GM23338 (cell line): ENCODE measurements around the gene CD48. TPM values are rescaled to one million over a fixed set of nuclear protein-coding genes. Genes with fewer than 3 reads are reported as not detected.
A peak's percentile ranks its signal among the peaks of the same experiment; 100 is the strongest.

ENCODE experiments used
- ATAC-seq: fragments of 200-7000 bp; cut with Tn5 transposase; 3 replicates; pipeline ENCODE4 v1.9.1; 2020
- DNase-seq: peaks from one replicate; pipeline ENCODE4 v3.0.0-alpha.2; 2015; ENCODE audit warnings: low spot score
- H2AFZ ChIP-seq: fragments of 200-600 bp; sonication (generic); 2 replicates; pipeline ENCODE4 v1.8.0; 2016; ENCODE audit warnings: antibody characterized with exemption, mild to moderate bottlenecking, moderate library complexity
- H3F3A ChIP-seq: fragments of 200-600 bp; sonication (generic); replicated peaks from 2 replicates; pipeline ENCODE4 v1.8.0; 2017; ENCODE audit warnings: antibody characterized with exemption, mixed run types, low read depth
- H3K27ac ChIP-seq: fragments of 200-600 bp; sonication (generic); 2 replicates; pipeline ENCODE4 v1.6.1; 2016; ENCODE audit warnings: low read depth
- H3K27me3 ChIP-seq: fragments of 200-600 bp; sonication (generic); 2 replicates; pipeline ENCODE4 v1.8.0; 2016; ENCODE audit warnings: mild to moderate bottlenecking, mixed run types, moderate library complexity; ENCODE audit not compliant: insufficient read depth
- H3K36me3 ChIP-seq: fragments of 200-600 bp; sonication (generic); 2 replicates; pipeline ENCODE4 v1.8.0; 2016; ENCODE audit warnings: mild to moderate bottlenecking; ENCODE audit not compliant: insufficient read depth
- H3K4me1 ChIP-seq: fragments of 200-600 bp; sonication (generic); 2 replicates; pipeline ENCODE4 v1.8.0; 2016; ENCODE audit warnings: mild to moderate bottlenecking, moderate library complexity; ENCODE audit not compliant: insufficient read depth
- H3K4me2 ChIP-seq: fragments of 200-600 bp; sonication (generic); 2 replicates; pipeline ENCODE4 v1.7.1; 2017; ENCODE audit warnings: mixed run types
- H3K4me3 ChIP-seq: fragments of 200-600 bp; sonication (generic); 2 replicates; pipeline ENCODE4 v1.6.1; 2016; ENCODE audit warnings: mixed run types
- H3K79me2 ChIP-seq: fragments of 200-600 bp; sonication (generic); replicated peaks from 2 replicates; pipeline ENCODE4 v1.8.0; 2017; ENCODE audit warnings: mild to moderate bottlenecking; ENCODE audit not compliant: insufficient read depth
- H3K9me2 ChIP-seq: fragments of 200-600 bp; sonication (generic); 2 replicates; pipeline ENCODE4 v1.8.0; 2017; ENCODE audit not compliant: insufficient read depth
- H4K20me1 ChIP-seq: fragments of 200-600 bp; sonication (generic); replicated peaks from 2 replicates; pipeline ENCODE4 v1.8.0; 2017; ENCODE audit warnings: mild to moderate bottlenecking; ENCODE audit not compliant: insufficient read depth
- H3K27ac Mint-ChIP-seq: 2 replicates; pipeline ENCODE4 v1.8.0; 2020; ENCODE audit warnings: inconsistent platforms, mild to moderate bottlenecking, moderate library complexity, mixed read lengths
- H3K27me3 Mint-ChIP-seq: 3 replicates; pipeline ENCODE4 v1.8.0; 2022; ENCODE audit warnings: low read depth, mild to moderate bottlenecking, moderate library complexity, mixed read lengths, inconsistent platforms; ENCODE audit not compliant: insufficient read depth, poor library complexity
- H3K36me3 Mint-ChIP-seq: 3 replicates; pipeline ENCODE4 v1.8.0; 2021; ENCODE audit warnings: low read depth, mild to moderate bottlenecking, inconsistent platforms, moderate library complexity, mixed read lengths
- H3K4me1 Mint-ChIP-seq: 3 replicates; pipeline ENCODE4 v1.8.0; 2020; ENCODE audit warnings: mild to moderate bottlenecking, inconsistent platforms, mixed read lengths
- H3K4me3 Mint-ChIP-seq: 3 replicates; pipeline ENCODE4 v1.8.0; 2021; ENCODE audit warnings: moderate library complexity, mild to moderate bottlenecking, inconsistent platforms, mixed read lengths
- H3K9me3 Mint-ChIP-seq: 3 replicates; pipeline ENCODE4 v1.8.0; 2020; ENCODE audit warnings: moderate library complexity, mild to moderate bottlenecking, inconsistent platforms, mixed read lengths
- CREB1 ChIP-seq: fragments of 250-450 bp; sonication (Bioruptor Pico); IDR thresholded peaks from 2 replicates; pipeline ENCODE4 v1.5.0; 2020; ENCODE audit warnings: low read depth, mild to moderate bottlenecking, moderate library complexity
- EZH2phosphoT487 ChIP-seq: fragments of 200-600 bp; sonication (generic); IDR thresholded peaks from one replicate; pipeline ENCODE4 v1.8.1; 2018; ENCODE audit warnings: antibody characterized with exemption; ENCODE audit not compliant: unreplicated experiment
- JUNB ChIP-seq: IDR thresholded peaks from one replicate; pipeline ENCODE4 v1.6.1; 2016; ENCODE audit warnings: antibody characterized with exemption; ENCODE audit not compliant: unreplicated experiment
- NANOG ChIP-seq: IDR thresholded peaks from 2 replicates; pipeline ENCODE4 v1.6.1; 2016; ENCODE audit warnings: antibody characterized with exemption, borderline replicate concordance
- STAT1 ChIP-seq: IDR thresholded peaks from one replicate; pipeline ENCODE4 v1.6.1; 2016; ENCODE audit warnings: antibody characterized with exemption; ENCODE audit not compliant: unreplicated experiment
- ZNF114 ChIP-seq: fragments of 250-450 bp; sonication (Bioruptor Pico); IDR thresholded peaks from 2 replicates; pipeline ENCODE4 v1.5.0; 2020; ENCODE audit warnings: mild to moderate bottlenecking, moderate library complexity
- polyA plus RNA-seq: library from polyadenylated mRNA; unstranded; fragments of >200 nt; fragmentation: Nextera tagmentation; extraction: Ambion mirVana; gene quantifications from 2 replicates; pipeline ENCODE4 v1.2.1, GENCODE V29; 2016
- total RNA-seq: library from RNA; depleted of rRNA; stranded (reverse); fragments of >200 nt; shearing (Covaris generic); gene quantifications from 2 replicates; pipeline ENCODE4 v1.2.3, GENCODE V29; 2014
- TF ChIP-seq, protein P1 (sequence below): IDR thresholded peaks from 2 replicates; pipeline ENCODE4 v1.6.1; 2016; ENCODE audit warnings: antibody characterized with exemption
- TF ChIP-seq, protein P2 (sequence below), 2 experiments: fragments of 200-600 bp in 1 of 2; sonication (generic) in 1 of 2; conservative IDR thresholded peaks; 2 replicates each; pipeline versions ENCODE4 v1.5.1 to v1.6.1; 2016 to 2017; ENCODE audit warnings: antibody characterized with exemption in 2 of 2, low read depth in 2 of 2, mild to moderate bottlenecking in 2 of 2, moderate library complexity in 1 of 2
- TF ChIP-seq, protein P3 (sequence below): fragments of 250-450 bp; sonication (Bioruptor Pico); IDR thresholded peaks from 2 replicates; pipeline ENCODE4 v1.5.0; 2020; ENCODE audit warnings: mild to moderate bottlenecking, moderate library complexity

Gene CD48
- total and polyA plus RNA-seq, 2 experiments from 2014 or later, result 0.34 to 0.45 TPM

DNA sequence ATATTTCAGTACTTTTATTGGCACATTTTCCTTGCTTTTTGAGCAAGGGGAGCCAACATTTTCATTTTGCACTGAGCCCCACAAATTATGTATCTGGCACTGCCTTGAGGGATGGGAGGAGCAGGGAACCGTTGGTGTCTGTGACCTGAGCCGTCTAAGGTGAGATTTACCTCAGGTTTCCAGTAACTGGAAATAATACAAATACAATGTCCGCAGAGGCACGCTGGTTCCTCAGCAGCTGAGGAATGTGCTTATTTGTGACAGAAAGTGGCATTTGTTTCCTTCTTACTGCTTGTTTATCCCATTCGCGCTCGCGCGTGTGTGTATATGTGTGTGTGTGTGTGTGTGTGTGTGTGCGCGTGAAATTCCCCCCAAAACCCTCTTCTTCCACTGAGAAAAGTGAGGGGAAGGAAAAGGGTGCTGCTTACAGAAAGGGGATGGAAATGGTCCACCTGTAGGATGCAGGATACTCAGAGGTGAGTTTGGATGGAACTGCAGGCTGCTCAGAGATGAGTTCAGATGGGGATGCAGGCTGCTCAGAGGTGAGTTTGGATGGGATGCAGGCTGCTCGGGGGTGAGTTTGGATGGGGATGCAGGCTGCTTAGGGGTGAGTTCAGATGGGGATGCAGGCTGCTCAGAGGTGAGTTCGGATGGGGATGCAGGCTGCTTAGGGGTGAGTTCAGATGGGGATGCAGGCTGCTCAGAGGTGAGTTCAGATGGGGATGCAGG lies 34.6 kb downstream of the CD48 start:
- Histone ChIP-seq H3K79me2 (no peaks in the 10 kb centered on the region), H3K27ac (no peak overlapping the region), H4K20me1 (no peaks in the 10 kb centered on the region), H2AFZ (no peak overlapping the region), H3K4me3 (no peak overlapping the region), H3K36me3 (no peaks in the 10 kb centered on the region), H3K4me1 (peaks cover 32% of the 10 kb centered on the region), H3F3A (no peaks in the 10 kb centered on the region; the same call in 1 of the 2 replicates), H3K4me2 (no peak overlapping the region), H3K9me2 (no peaks in the 10 kb centered on the region), H3K27me3 (no peaks in the 10 kb centered on the region)
- H3K27ac Mint-ChIP-seq, result no peak overlapping the region
- peaks cover 6% of the 10 kb centered on the region for H3K27me3 Mint-ChIP-seq
- no peak overlapping the region for H3K4me3 Mint-ChIP-seq
- no peaks in the 10 kb centered on the region for H3K36me3 Mint-ChIP-seq
- DNase-seq (no peak), ATAC-seq (no peak)
- H3K9me3 Mint-ChIP-seq, result no peaks in the 10 kb centered on the region
- TF ChIP-seq EZH2phosphoT487 (no peak), STAT1 (no peak), NANOG (no peak), JUNB (no peak), ZNF114 (CRISPR knock-in tag) (no peak)
- TF ChIP-seq, protein P1, sequence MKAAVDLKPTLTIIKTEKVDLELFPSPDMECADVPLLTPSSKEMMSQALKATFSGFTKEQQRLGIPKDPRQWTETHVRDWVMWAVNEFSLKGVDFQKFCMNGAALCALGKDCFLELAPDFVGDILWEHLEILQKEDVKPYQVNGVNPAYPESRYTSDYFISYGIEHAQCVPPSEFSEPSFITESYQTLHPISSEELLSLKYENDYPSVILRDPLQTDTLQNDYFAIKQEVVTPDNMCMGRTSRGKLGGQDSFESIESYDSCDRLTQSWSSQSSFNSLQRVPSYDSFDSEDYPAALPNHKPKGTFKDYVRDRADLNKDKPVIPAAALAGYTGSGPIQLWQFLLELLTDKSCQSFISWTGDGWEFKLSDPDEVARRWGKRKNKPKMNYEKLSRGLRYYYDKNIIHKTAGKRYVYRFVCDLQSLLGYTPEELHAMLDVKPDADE, result no peak
- TF ChIP-seq, protein P2, sequence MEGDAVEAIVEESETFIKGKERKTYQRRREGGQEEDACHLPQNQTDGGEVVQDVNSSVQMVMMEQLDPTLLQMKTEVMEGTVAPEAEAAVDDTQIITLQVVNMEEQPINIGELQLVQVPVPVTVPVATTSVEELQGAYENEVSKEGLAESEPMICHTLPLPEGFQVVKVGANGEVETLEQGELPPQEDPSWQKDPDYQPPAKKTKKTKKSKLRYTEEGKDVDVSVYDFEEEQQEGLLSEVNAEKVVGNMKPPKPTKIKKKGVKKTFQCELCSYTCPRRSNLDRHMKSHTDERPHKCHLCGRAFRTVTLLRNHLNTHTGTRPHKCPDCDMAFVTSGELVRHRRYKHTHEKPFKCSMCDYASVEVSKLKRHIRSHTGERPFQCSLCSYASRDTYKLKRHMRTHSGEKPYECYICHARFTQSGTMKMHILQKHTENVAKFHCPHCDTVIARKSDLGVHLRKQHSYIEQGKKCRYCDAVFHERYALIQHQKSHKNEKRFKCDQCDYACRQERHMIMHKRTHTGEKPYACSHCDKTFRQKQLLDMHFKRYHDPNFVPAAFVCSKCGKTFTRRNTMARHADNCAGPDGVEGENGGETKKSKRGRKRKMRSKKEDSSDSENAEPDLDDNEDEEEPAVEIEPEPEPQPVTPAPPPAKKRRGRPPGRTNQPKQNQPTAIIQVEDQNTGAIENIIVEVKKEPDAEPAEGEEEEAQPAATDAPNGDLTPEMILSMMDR (conservative IDR thresholded peaks at IDR 0.05; ENCODE audit: low read depth in 2 of 2), result no peak
- peaks cover 5% of the 10 kb centered on the region; the same call in 2 of the 3 replicates for H3K4me1 Mint-ChIP-seq

DNA sequence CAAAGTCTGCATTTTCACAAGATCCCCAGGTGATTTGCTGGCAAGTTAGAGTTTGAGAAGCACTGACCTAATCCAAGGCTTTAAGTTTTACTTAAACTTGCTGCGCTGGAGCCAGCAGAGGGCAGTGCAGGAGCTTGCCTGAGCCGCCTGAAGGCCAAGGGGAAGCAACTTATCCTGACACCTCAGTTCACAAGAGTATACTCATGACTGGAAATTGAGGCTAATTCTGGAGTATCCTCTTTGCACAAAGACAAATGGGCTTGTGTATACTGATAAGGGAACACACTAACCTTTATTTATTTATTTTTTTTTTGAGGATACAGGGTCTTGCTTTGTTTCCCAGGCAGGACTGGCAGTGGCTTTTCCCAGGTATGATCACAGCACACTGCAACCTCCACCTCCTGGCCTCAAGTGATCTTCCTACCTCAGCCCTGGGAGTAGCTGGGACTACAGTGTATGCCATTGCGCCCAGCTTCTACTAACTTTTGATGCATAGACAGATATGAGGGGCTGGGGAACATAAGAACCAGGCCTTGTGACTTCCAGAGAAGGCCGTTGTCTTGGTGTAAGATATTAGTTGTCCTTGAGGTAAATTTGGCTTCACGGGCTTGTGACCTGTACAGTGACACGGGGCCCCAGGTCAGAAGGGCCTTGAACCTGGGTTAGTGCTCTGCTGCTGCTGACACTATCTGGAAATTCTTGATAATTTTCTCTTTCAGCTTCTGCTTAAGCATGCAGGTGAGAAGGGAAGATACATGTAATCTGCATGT lies 35.8 kb downstream of the CD48 start:
- DNase-seq (peak; percentile 89), ATAC-seq (peak; percentile 83)
- no peak overlapping the region for H3K4me2 ChIP-seq
- H3K4me1 Mint-ChIP-seq, result peaks cover 8% of the 10 kb centered on the region
- no peaks in the 10 kb centered on the region for H3K79me2 ChIP-seq
- peaks cover under 1% of the 10 kb centered on the region; the same call in 1 of the 2 replicates for H3K9me2 ChIP-seq
- no peaks in the 10 kb centered on the region for H3K36me3 ChIP-seq
- H3K27me3 ChIP-seq, result no peaks in the 10 kb centered on the region
- no peaks in the 10 kb centered on the region for H4K20me1 ChIP-seq
- H3K9me3 Mint-ChIP-seq, result peaks cover 4% of the 10 kb centered on the region; the same call in 2 of the 3 replicates
- H2AFZ ChIP-seq, result no peak overlapping the region
- no peaks in the 10 kb centered on the region; the same call in 2 of the 3 replicates for H3K36me3 Mint-ChIP-seq
- no peak overlapping the region for H3K4me3 Mint-ChIP-seq
- no peak overlapping the region for H3K27ac ChIP-seq
- no peak overlapping the region for H3K4me3 ChIP-seq
- peaks cover 43% of the 10 kb centered on the region for H3K4me1 ChIP-seq
- peaks cover 8% of the 10 kb centered on the region for H3K27me3 Mint-ChIP-seq
- no peak overlapping the region for H3K27ac Mint-ChIP-seq
- no peaks in the 10 kb centered on the region; the same call in 1 of the 2 replicates for H3F3A ChIP-seq
- TF ChIP-seq JUNB (no peak), EZH2phosphoT487 (no peak), CREB1 (CRISPR knock-in tag) (no peak)
- TF ChIP-seq, protein P1, result no peak
- TF ChIP-seq, protein P3, sequence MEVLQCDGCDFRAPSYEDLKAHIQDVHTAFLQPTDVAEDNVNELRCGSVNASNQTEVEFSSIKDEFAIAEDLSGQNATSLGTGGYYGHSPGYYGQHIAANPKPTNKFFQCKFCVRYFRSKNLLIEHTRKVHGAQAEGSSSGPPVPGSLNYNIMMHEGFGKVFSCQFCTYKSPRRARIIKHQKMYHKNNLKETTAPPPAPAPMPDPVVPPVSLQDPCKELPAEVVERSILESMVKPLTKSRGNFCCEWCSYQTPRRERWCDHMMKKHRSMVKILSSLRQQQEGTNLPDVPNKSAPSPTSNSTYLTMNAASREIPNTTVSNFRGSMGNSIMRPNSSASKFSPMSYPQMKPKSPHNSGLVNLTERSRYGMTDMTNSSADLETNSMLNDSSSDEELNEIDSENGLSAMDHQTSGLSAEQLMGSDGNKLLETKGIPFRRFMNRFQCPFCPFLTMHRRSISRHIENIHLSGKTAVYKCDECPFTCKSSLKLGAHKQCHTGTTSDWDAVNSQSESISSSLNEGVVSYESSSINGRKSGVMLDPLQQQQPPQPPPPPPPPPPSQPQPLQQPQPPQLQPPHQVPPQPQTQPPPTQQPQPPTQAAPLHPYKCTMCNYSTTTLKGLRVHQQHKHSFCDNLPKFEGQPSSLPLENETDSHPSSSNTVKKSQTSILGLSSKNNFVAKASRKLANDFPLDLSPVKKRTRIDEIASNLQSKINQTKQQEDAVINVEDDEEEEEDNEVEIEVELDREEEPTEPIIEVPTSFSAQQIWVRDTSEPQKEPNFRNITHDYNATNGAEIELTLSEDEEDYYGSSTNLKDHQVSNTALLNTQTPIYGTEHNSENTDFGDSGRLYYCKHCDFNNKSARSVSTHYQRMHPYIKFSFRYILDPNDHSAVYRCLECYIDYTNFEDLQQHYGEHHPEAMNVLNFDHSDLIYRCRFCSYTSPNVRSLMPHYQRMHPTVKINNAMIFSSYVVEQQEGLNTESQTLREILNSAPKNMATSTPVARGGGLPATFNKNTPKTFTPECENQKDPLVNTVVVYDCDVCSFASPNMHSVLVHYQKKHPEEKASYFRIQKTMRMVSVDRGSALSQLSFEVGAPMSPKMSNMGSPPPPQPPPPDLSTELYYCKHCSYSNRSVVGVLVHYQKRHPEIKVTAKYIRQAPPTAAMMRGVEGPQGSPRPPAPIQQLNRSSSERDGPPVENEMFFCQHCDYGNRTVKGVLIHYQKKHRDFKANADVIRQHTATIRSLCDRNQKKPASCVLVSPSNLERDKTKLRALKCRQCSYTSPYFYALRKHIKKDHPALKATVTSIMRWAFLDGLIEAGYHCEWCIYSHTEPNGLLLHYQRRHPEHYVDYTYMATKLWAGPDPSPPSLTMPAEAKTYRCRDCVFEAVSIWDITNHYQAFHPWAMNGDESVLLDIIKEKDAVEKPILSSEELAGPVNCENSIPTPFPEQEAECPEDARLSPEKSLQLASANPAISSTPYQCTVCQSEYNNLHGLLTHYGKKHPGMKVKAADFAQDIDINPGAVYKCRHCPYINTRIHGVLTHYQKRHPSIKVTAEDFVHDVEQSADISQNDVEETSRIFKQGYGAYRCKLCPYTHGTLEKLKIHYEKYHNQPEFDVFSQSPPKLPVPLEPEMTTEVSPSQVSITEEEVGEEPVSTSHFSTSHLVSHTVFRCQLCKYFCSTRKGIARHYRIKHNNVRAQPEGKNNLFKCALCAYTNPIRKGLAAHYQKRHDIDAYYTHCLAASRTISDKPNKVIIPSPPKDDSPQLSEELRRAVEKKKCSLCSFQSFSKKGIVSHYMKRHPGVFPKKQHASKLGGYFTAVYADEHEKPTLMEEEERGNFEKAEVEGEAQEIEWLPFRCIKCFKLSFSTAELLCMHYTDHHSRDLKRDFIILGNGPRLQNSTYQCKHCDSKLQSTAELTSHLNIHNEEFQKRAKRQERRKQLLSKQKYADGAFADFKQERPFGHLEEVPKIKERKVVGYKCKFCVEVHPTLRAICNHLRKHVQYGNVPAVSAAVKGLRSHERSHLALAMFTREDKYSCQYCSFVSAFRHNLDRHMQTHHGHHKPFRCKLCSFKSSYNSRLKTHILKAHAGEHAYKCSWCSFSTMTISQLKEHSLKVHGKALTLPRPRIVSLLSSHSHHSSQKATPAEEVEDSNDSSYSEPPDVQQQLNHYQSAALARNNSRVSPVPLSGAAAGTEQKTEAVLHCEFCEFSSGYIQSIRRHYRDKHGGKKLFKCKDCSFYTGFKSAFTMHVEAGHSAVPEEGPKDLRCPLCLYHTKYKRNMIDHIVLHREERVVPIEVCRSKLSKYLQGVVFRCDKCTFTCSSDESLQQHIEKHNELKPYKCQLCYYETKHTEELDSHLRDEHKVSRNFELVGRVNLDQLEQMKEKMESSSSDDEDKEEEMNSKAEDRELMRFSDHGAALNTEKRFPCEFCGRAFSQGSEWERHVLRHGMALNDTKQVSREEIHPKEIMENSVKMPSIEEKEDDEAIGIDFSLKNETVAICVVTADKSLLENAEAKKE (CRISPR knock-in tag), result no peak
